Right atrium auricular region (tissue), 2 donors: ENCODE results near the gene PRMT1. TPM values are rescaled to one million over a fixed set of nuclear protein-coding genes. Genes with fewer than 3 reads are reported as not detected.

Source experiments
- DNase-seq: peaks from one replicate; pipeline ENCODE4 v3.0.0-alpha.2; 2019; ENCODE audit warnings: low spot score
- H3K27ac ChIP-seq, 2 donors: fragments of 200-600 bp; sonication (generic); 1 replicate in 1 of 2; 2 replicates in 1 of 2; pipeline ENCODE4 v1.5.1; 2016 to 2019
- H3K27me3 ChIP-seq, 2 donors: fragments of 200-600 bp; sonication (generic); one replicate each; pipeline versions ENCODE4 v1.5.1 to v1.6.0; 2017 to 2019
- H3K36me3 ChIP-seq: fragments of 200-600 bp; sonication (generic); one replicate; pipeline ENCODE4 v1.5.1; 2016
- H3K4me1 ChIP-seq, 2 donors: fragments of 200-600 bp; sonication (generic); one replicate each; pipeline versions ENCODE4 v1.5.1 to v1.6.0; 2017 to 2019
- H3K4me3 ChIP-seq, 2 donors: fragments of 200-600 bp; sonication (generic); 1 replicate in 1 of 2; 2 replicates in 1 of 2; pipeline ENCODE4 v1.5.1; 2017 to 2019; ENCODE audit warnings: mild to moderate bottlenecking in 1 of 2, moderate library complexity in 1 of 2
- H3K9me3 ChIP-seq, 2 donors: fragments of 200-600 bp; sonication (generic); one replicate each; pipeline ENCODE4 v1.5.1; 2019
- CTCF ChIP-seq, 2 donors: fragments of 200-600 bp; sonication (generic); IDR thresholded peaks; one replicate each; pipeline ENCODE4 v1.5.1; 2019; ENCODE audit warnings: antibody characterized with exemption in 2 of 2
- total RNA-seq, 2 donors: library from RNA; depleted of rRNA; stranded (reverse); fragments of >200 nt; gene quantifications; one replicate each; pipeline ENCODE4 v1.1.0, GENCODE V29; 2016

Gene PRMT1
- total RNA-seq, 2 donors from 2014 or later, result 187 to 192 TPM

- H3K27me3 ChIP-seq, result no peaks in the 10 kb centered on the region
- no peak for TF ChIP-seq CTCF (IDR thresholded peaks at IDR 0.05)
- H3K4me3 ChIP-seq, result no peak overlapping the region
- no peak overlapping the region for H3K27ac ChIP-seq
- DNase-seq, result no peak
- H3K4me1 ChIP-seq, result no peaks in the 10 kb centered on the region
- H3K36me3 ChIP-seq, result peaks cover 96% of the 10 kb centered on the region
- H3K9me3 ChIP-seq, result no peaks in the 10 kb centered on the region
These were observed 18.9 kb upstream of the PRMT1 start for GRCh38 chr19:49658139-49658517.

GRCh38 chr19:49658566-49659442 lies 18.3 kb upstream of the PRMT1 start:
- no peak for DNase-seq
- no peak for TF ChIP-seq CTCF (IDR thresholded peaks at IDR 0.05)
- Histone ChIP-seq H3K4me3 (no peak overlapping the region), H3K36me3 (peaks cover 89% of the 10 kb centered on the region), H3K27me3 (no peaks in the 10 kb centered on the region), H3K4me1 (peaks cover 0 to 2% of the 10 kb centered on the region in 2 donors), H3K27ac (no peak overlapping the region), H3K9me3 (no peaks in the 10 kb centered on the region)

GRCh38 chr19:49660338-49660961 lies 16.6 kb upstream of the PRMT1 start:
- Histone ChIP-seq H3K27ac (no peak overlapping the region), H3K9me3 (no peaks in the 10 kb centered on the region), H3K36me3 (peaks cover 73% of the 10 kb centered on the region), H3K4me3 (no peak overlapping the region), H3K4me1 (peaks cover 0 to 16% of the 10 kb centered on the region in 2 donors), H3K27me3 (no peaks in the 10 kb centered on the region)
- TF ChIP-seq CTCF (IDR thresholded peaks at IDR 0.05), result no peak
- no peak for DNase-seq

- no peak overlapping the region for H3K27ac ChIP-seq
- TF ChIP-seq CTCF (IDR thresholded peaks at IDR 0.05), result no peak
- no peak for DNase-seq
These were observed 15.1 kb upstream of the PRMT1 start for GRCh38 chr19:49662011-49662410.

GRCh38 chr19:49663224-49663623 lies 13.8 kb upstream of the PRMT1 start:
- H3K27ac ChIP-seq, result no peak overlapping the region
- H3K4me1 ChIP-seq, result peaks cover 0 to 30% of the 10 kb centered on the region in 2 donors
- TF ChIP-seq CTCF (IDR thresholded peaks at IDR 0.05), result no peak
- no peak overlapping the region for H3K4me3 ChIP-seq
- H3K27me3 ChIP-seq, result no peaks in the 10 kb centered on the region
- peaks cover 45% of the 10 kb centered on the region for H3K36me3 ChIP-seq
- no peak for DNase-seq
- no peaks in the 10 kb centered on the region for H3K9me3 ChIP-seq

More at GRCh38 chr19:49662011-49662410, 15.1 kb upstream of the PRMT1 start:
- Histone ChIP-seq H3K4me3 (no peak overlapping the region), H3K27me3 (no peaks in the 10 kb centered on the region), H3K4me1 (peaks cover 0 to 27% of the 10 kb centered on the region in 2 donors), H3K36me3 (peaks cover 57% of the 10 kb centered on the region), H3K9me3 (no peaks in the 10 kb centered on the region)
